NCI-H446 treated with DMSO at 0.1 percent for 48 hours (cell line): ENCODE data around the gene POP5.
"Not testable (repeated sequence)": the region's sequence is repeated elsewhere in the genome, so short reads cannot be mapped to it uniquely, and the experiment has no call there.

ENCODE experiments used
- DNase-seq: peaks from one replicate; lab custom pipeline; 2025; lab: John Stamatoyannopoulos, UW

The POP5 gene

GRCh38 chr12:120536064-120536791 lies 45.0 kb downstream of the POP5 start:
- no peak for DNase-seq

DNA sequence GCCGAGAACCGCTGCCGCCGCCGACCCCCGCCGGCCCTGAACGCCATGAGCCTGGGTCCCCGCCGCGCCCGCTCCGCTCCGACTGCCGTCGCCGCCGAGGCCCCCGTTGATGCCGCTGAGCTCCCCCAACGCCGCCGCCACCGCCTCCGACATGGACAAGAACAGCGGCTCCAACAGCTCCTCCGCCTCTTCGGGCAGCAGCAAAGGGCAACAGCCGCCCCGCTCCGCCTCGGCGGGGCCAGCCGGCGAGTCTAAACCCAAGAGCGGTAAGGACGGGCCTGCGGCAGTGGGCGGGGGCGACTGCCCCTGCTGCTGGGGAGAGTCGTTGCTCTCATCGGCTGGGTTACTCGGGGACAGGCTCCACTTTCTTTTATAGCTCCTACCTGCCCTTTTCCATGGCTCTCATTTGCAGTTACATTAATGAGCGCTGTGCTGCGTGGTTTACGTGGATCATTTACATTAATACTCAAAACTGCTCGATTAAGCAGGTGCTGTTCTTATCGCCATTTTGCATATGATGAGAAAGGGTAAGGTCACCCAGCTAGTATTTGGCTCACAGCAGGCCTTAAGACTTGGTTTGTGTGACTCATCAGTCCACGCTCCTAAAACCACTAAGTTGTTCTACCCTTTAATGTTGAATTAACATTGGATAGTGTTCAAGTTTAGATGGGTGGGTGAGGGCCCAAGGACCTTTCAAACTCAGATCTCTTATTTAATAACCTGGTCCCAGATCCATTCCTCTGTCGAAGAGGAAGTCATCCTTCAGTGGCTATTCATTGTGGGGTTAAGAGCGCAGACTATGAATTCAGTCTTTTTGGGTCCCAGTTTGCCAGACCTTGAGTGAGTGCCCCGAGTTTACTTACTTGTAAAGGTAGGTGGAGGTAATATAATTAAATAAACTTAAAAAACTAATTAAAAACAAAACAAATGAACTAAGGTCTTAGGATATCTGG lies 46.2 kb downstream of the POP5 start:
- peak; percentile 2 for DNase-seq

DNA sequence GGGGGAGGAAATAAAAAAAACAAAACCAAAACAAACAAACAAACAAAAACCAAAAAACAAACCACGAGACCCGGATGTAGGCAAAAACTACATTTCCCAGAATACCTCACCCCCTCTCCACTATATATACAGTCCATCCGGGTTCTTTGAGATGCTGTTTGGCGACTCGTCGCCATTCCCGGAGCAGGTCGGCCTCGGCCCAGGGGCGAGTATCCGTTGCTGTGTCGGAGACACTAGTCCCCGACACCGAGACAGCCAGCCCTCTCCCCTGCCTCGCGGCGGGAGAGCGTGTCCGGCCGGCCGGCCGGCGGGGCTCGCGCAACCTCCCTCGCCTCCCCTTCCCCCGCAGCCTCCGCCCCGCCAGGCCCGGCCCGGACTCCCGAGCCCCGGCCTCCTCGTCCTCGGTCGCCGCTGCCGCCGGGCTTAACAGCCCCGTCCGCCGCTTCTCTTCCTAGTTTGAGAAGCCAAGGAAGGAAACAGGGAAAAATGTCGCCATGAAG lies 46.9 kb downstream of the POP5 start, which contains the start of gene RNF10:
RNF10 (plus strand) TSS at position 154 of the 500 bp plus-strand sequence. CDS start 456 bp downstream, outside the sequence.
- peak; percentile 76 for DNase-seq

DNA sequence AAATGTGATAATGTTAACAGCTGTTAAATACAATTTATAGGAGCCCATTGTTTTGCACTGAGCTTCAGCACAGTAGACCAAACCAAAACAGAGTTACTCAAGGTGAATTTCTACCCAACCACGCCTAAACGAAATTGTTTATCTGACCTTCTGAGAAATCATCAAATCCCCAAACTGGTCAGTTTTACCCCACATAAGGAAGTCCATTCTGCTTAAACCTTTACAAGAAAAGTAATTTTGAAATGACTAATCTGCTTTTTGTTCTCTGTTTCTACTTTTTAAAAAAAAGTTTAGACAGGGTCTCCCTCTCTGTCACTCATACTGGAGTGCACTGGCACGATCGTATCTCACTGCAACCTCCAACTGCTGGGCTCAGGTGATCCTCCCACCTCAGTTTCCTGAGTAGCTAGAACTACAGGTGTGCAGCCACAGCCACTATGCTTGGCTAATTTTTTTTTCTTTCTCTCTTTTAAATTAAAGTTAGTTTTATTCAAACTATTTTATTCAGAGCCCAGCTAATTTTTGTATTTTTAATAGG lies 48.4 kb downstream of the POP5 start:
- no peak for DNase-seq

DNA sequence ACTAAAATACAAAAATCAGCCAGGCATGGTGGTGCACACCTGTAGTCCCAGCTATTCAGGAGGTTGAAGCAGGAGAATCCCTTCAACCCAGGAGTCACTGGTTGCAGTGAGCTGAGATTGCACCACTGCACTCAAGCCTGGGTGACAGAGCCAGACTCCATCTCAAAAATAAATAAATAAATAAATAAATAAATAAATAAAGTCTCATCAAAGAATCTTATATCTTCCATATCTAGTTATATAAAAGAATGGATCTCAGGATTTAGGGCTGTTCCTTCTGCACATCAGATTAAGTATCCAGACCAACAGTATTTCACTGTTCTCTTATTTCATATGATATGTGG lies 50.8 kb downstream of the POP5 start:
- DNase-seq = not testable (repeated sequence)

- no peak for DNase-seq
These were observed 51.4 kb downstream of the POP5 start for GRCh38 chr12:120529641-120530417.

DNA sequence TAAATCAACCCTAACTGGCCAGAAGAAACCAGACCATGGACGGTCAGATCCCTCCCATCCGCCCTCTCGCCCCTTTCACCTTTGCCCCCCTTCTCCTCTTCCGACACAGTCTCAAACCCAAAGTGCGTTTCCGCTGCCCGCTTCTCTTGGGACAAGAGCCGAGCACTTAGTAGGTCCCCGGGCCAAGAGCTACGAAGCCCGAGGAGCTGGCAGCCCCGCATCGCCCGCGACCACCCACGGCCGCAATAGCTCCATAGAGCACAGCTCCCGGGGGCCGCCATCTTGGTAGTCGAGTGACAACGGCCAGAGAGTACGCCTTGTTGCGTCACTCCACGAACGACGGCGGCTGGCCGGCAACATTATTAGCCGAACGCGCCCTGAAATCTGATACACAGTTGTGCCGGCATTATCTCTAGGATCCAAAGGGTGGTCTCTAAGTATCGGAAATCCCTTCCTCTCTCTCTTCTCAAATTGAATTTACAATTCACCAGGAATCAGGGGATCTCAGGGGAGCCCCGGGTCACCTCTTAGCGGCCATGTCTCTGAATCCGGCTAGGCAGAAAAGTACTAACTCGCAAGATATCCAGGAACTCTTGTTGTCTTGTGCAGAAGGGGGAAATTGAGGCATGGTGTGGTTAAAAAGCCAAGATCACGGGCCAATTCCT lies 52.2 kb downstream of the POP5 start, which contains the start of gene COQ5:
COQ5 (minus strand) TSS at position 298 of the 665 bp plus-strand sequence; CDS start at position 281, 17 bp downstream.
- DNase-seq = peak; percentile 67
